NCI-H526 (cell line): ENCODE results near the gene ACER3.
"Not testable (repeated sequence)": the region's sequence is repeated elsewhere in the genome, so short reads cannot be mapped to it uniquely, and the experiment has no call there.

Source experiments
- DNase-seq, 2 experiments: peaks; one replicate each; lab custom pipeline; 2025; lab: John Stamatoyannopoulos, UW

ACER3 gene

DNA sequence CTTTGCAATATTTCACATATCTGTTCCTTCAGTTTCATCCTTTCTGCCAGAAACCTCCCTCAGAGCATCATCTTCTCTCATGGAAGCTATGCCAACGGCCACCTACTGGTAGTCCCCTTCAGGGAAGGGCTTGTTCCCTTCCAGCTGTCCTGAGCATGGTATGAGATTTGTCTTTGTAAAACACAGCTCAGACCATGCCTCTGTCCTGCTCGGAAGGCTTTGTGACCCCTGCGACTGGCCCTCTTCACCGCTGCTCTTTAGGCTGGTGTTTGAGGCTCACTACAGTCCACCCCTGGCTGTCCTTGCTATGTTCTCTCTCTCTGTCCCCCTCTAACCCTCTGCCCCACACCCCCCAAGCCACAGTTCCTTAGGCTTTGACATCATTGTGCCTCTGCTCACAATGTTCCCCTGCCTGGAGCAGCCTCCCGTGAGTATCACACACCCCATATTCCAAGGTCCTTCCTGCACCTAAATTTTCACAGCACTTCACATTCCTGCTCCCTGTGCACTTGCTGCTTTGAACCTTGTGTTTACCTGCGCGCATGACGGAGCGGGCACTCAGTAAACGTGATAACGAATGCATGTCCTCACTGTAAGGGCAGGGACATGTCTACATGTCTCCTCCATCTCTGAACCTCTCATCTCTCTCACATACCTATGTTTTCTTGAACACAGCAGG lies 24.0 kb upstream of the ACER3 start:
- DNase-seq: no peak

- no peak for DNase-seq
These were observed 22.7 kb upstream of the ACER3 start for GRCh38 chr11:76837696-76838677.

- DNase-seq: peak in 1 of 2 experiments; percentile 32
These were observed 22.0 kb upstream of the ACER3 start for GRCh38 chr11:76838678-76839068.

GRCh38 chr11:76839311-76839710 lies 21.4 kb upstream of the ACER3 start:
- DNase-seq: no peak

DNA sequence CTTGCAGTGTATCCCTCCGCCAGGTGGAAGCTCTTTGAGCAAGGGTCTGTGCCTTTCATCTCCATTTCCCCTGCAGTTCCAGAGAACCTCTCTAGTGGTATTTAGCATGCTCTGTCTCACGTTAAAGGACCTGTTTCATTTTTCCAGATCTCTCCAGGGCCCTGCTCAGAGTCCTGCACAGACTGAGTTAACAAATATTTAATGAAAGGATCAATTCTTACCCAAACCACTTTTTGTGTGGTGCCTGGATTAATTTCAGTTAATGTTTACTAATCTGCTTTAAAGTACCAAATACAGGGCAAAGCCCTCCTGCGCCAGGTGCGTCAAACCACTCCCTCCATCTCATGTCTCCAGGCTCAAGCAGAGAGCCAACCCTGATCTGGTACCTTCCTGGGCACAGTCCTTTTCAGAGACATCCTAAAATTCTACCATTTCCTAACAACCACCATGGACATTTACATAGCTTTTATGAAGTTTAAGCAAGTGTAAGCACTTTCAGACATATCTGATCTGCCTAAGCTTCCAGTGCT lies 18.7 kb upstream of the ACER3 start:
- DNase-seq: no peak

GRCh38 chr11:76843907-76844306 lies 16.8 kb upstream of the ACER3 start:
- no peak for DNase-seq

DNA sequence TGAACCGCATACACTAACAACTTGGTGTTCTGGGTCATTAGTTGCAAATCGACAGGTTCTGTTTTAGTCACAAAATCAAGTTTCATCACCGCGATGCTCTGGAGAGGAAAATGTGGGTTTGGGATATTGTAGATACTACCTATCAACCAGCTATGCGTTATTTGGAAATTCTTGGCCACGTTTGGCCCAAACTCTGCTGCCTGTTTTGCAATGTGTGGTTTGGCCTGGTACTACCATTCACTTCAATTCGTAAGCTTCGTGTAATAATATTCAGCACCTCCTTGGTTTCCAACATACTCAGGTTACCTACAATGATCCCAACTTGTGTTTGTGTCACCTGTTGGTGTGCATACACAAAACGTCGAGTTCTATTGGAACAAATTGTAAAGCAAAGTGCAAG lies 16.2 kb upstream of the ACER3 start:
- no peak for DNase-seq

GRCh38 chr11:76845069-76845468 lies 15.6 kb upstream of the ACER3 start:
- DNase-seq: no peak

DNA sequence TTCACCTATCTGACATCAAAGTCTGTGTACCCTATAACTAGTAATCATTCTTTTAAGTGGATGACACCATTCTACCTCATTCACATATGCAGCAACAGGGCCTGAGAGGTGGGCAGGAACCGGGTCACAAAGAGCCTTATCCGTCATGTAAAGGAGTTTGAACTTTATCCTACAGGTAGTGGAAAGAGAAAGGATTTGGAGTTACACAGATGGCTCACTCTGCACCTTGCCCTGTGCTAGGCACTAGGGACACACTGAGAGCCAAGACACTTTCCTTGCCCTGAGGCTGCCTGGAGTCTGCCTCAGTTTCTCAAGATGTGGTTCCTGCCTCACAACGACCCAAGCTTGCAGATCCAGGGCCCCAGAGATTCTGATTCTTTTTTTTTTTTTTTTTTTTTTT lies 14.3 kb upstream of the ACER3 start:
- no peak for DNase-seq

- DNase-seq: no peak
These were observed 11.3 kb upstream of the ACER3 start for GRCh38 chr11:76849376-76849775.

GRCh38 chr11:76850130-76850529 lies 10.6 kb upstream of the ACER3 start:
- DNase-seq: no peak

GRCh38 chr11:76850815-76851214 lies 9.9 kb upstream of the ACER3 start:
- no peak for DNase-seq

DNA sequence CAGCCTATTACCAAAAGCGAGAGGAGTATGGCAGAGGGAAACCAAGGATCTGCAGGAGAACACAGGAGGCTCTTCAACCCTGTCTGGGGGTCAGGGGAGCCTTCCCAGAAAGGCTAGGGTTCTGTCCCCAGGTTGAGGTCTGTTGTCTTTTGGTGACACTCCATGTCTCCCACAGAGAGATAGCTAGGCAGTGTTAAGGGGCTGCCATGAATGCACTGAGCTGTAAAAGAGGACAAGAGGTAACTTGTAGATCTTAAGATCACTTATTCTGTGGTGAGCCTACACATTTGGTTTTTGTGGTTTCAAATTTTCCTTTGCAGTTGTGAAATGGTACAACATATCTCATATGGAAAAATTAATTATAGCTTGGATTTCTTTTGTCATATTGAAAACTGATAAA lies 6.0 kb upstream of the ACER3 start:
- DNase-seq: no peak

DNA sequence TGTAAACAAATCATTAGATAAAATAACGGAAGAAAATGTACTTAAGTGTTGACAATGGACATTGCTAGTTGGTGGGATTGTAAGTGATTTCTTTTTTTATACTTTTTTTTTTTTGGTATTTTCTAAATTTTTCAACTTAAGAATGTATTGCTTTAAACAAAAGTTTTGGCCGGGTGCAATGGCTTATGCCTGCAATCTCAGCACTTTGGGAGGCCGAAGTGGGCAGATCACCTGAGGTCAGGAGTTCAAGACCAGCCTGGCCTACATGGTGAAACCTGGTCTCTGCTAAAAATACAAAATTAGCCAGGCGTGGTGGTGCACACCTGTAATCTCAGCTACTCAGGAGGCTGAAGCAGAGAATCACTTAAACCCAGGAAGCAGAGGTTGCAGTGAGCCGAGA lies 5.0 kb upstream of the ACER3 start:
- DNase-seq: not testable (repeated sequence)

- DNase-seq: no peak
These were observed 4.6 kb upstream of the ACER3 start for GRCh38 chr11:76856106-76856505.

GRCh38 chr11:76856571-76856970 lies 4.1 kb upstream of the ACER3 start:
- DNase-seq: no peak

- DNase-seq: no peak
These were observed 2.8 kb upstream of the ACER3 start for GRCh38 chr11:76857781-76858410.

DNA sequence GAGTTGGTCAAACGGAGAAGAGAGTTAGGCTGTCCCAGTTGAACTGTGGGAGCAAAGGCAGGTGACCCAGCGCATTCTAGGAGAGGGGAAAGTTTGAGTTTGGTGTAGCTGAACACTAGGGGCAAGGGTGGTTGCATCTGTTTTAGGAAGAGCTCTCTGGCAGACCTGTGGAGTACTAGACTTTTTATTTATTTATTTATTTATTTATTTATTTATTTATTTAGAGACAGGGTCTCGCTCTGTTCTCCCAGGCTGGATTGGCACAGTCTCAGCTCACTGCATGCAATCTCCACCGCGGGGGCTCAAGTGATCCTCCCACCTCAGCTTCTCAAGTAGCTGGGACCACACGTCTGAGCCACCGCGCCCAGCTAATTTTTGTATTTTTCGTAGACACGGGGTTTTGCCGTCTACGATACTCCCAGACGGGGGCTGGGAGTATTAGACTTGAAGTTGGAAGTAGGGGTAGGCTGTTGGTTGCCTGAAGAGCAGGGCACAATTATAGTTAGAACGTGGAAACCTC lies 950 bp upstream of the ACER3 start:
- DNase-seq: peak in 1 of 2 experiments; percentile 5

GRCh38 chr11:76861490-76861953 lies 804 bp downstream of the ACER3 start:
- DNase-seq: peak in 1 of 2 experiments; percentile 43

GRCh38 chr11:76862794-76863193 lies 2.1 kb downstream of the ACER3 start:
- not testable (repeated sequence) for DNase-seq

- DNase-seq: no peak
These were observed 2.6 kb downstream of the ACER3 start for GRCh38 chr11:76863196-76863777.
